HFF-Myc (cell line): ENCODE results near the gene PPP6R3.

Source experiments
- DNase-seq: peaks from one replicate; pipeline ENCODE4 v3.0.0-alpha.2; 2011; ENCODE audit warnings: low read depth; ENCODE audit errors: extremely low read depth
- H3K4me3 ChIP-seq: replicated peaks from 2 replicates; pipeline ENCODE4 v1.5.1; 2011; ENCODE audit warnings: low read depth, mild to moderate bottlenecking, control low read depth, low read length
- CTCF ChIP-seq: IDR thresholded peaks from 2 replicates; pipeline ENCODE4 v1.5.1; 2012; ENCODE audit warnings: mild to moderate bottlenecking, low read depth, low read length, control low read depth; ENCODE audit errors: missing control alignments

Gene PPP6R3

GRCh38 chr11:68416070-68416578, 44.4 kb upstream of the PPP6R3 start:
- H3K4me3 ChIP-seq: no peak overlapping the region
- no peak for TF ChIP-seq CTCF
- no peak for DNase-seq

GRCh38 chr11:68418648-68419047, 41.9 kb upstream of the PPP6R3 start:
- no peak overlapping the region for H3K4me3 ChIP-seq
- no peak for DNase-seq
- TF ChIP-seq CTCF: no peak

- DNase-seq: no peak
- no peak overlapping the region for H3K4me3 ChIP-seq
- TF ChIP-seq CTCF: no peak
Observed at GRCh38 chr11:68420171-68420570, 40.4 kb upstream of the PPP6R3 start.

GRCh38 chr11:68423481-68423880, 37.1 kb upstream of the PPP6R3 start:
- TF ChIP-seq CTCF: no peak
- H3K4me3 ChIP-seq: no peak overlapping the region
- no peak for DNase-seq

- no peak overlapping the region for H3K4me3 ChIP-seq
- DNase-seq: no peak
- TF ChIP-seq CTCF: no peak
Observed at GRCh38 chr11:68424101-68424632, 36.4 kb upstream of the PPP6R3 start.

- DNase-seq: no peak
- no peak for TF ChIP-seq CTCF
- no peak overlapping the region for H3K4me3 ChIP-seq
Observed at GRCh38 chr11:68424981-68425865, 35.3 kb upstream of the PPP6R3 start.
